ENCODE results near the gene AOPEP.
"Not testable (repeated sequence)": the region's sequence is repeated elsewhere in the genome, so short reads cannot be mapped to it uniquely, and the experiment has no call there.

Gene AOPEP

DNA sequence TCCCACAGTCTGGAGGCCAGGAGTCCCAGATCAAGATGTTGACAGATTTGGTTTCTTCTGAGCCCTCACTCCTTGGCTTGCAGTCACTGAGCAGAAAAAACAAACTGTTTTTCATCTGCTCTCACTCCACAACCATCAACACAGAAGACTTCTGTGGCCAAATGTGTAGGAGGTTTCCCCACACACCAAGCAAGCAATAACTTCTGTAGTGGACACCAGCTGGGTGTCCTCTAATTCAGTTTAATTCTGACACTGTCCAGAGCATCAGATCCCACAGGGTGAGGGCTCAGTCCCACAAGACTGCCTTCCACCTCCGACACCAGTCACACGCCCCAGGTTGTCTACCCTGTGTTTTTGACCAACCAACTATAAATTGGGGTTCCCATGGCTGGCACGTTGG, 209.9 kb downstream of the AOPEP start:
- Histone ChIP-seq H3K9me3 (ENCODE audit: insufficient read depth, low read length) (no peaks in the 10 kb centered on the region), H3K4me1 (ENCODE audit: low read length) (no peaks in the 10 kb centered on the region), H3K79me2 (ENCODE audit: low read length) (no peaks in the 10 kb centered on the region), H3K36me3 (replicated peaks; ENCODE audit: low read depth, low read length) (no peaks in the 10 kb centered on the region), H2AFZ (ENCODE audit: low read depth, low read length) (no peak overlapping the region), H3K9ac (ENCODE audit: low read length) (no peak overlapping the region), H3K27ac (ENCODE audit: low read length) (no peak overlapping the region), H3K27me3 (ENCODE audit: low read depth, low read length) (no peaks in the 10 kb centered on the region), H3K4me2 (ENCODE audit: low read length) (no peak overlapping the region), H3K4me3 (ENCODE audit: low read length) (no peak overlapping the region), H4K20me1 (ENCODE audit: insufficient read depth, low read length) (no peaks in the 10 kb centered on the region)
- no peak for TF ChIP-seq EZH2phosphoT487 (IDR thresholded peaks at IDR 0.05; ENCODE audit: low read depth)
- TF ChIP-seq, protein P1, sequence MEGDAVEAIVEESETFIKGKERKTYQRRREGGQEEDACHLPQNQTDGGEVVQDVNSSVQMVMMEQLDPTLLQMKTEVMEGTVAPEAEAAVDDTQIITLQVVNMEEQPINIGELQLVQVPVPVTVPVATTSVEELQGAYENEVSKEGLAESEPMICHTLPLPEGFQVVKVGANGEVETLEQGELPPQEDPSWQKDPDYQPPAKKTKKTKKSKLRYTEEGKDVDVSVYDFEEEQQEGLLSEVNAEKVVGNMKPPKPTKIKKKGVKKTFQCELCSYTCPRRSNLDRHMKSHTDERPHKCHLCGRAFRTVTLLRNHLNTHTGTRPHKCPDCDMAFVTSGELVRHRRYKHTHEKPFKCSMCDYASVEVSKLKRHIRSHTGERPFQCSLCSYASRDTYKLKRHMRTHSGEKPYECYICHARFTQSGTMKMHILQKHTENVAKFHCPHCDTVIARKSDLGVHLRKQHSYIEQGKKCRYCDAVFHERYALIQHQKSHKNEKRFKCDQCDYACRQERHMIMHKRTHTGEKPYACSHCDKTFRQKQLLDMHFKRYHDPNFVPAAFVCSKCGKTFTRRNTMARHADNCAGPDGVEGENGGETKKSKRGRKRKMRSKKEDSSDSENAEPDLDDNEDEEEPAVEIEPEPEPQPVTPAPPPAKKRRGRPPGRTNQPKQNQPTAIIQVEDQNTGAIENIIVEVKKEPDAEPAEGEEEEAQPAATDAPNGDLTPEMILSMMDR (IDR thresholded peaks at IDR 0.05; ENCODE audit: low read depth, low read length) = no peak

DNA sequence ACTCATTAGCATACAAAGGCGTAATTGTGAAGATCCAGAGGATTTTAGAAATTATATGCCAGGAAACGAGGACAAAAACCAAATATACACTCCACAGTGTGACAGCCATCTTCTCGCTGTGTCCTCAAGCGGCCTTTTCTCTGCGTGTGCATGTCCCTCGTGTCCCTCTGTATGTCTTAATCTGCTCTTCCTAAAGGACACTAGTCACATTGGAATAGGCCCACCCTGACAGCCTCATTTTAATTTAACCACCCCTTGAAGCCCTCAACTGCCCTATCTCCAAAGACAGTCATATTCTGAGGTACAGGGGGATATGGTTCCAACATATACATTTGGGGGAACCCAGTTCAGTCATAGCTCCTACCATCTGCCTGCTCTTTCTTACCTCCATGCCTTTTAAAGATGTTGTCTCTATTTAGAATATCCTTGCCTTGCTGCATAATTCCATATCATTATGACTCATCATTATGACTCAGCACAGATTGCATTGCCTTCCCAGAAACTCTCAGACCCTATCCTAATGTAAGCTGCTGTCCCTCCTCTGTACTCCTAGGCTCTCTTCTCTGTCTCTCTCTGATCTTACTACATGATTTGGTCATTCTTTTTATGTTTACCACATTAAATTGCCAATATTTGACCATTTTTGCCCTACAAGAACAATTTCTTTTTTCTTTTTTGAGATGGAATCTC, 210.9 kb downstream of the AOPEP start:
- no peaks in the 10 kb centered on the region for H3K36me3 ChIP-seq (replicated peaks; ENCODE audit: low read depth, low read length)
- no peaks in the 10 kb centered on the region for H3K9me3 ChIP-seq (ENCODE audit: insufficient read depth, low read length)
- no peak overlapping the region for H3K27ac ChIP-seq (ENCODE audit: low read length)
- TF ChIP-seq, protein P1 (IDR thresholded peaks at IDR 0.05; ENCODE audit: low read depth, low read length) = no peak
- TF ChIP-seq EZH2phosphoT487 (IDR thresholded peaks at IDR 0.05; ENCODE audit: low read depth) = no peak
- no peak overlapping the region for H3K4me3 ChIP-seq (ENCODE audit: low read length)
- no peak overlapping the region for H2AFZ ChIP-seq (ENCODE audit: low read depth, low read length)
- H4K20me1 ChIP-seq (ENCODE audit: insufficient read depth, low read length) = no peaks in the 10 kb centered on the region
- no peak overlapping the region for H3K9ac ChIP-seq (ENCODE audit: low read length)
- H3K27me3 ChIP-seq (ENCODE audit: low read depth, low read length) = no peaks in the 10 kb centered on the region
- no peaks in the 10 kb centered on the region for H3K4me1 ChIP-seq (ENCODE audit: low read length)
- no peak overlapping the region for H3K4me2 ChIP-seq (ENCODE audit: low read length)
- H3K79me2 ChIP-seq (ENCODE audit: low read length) = no peaks in the 10 kb centered on the region

DNA sequence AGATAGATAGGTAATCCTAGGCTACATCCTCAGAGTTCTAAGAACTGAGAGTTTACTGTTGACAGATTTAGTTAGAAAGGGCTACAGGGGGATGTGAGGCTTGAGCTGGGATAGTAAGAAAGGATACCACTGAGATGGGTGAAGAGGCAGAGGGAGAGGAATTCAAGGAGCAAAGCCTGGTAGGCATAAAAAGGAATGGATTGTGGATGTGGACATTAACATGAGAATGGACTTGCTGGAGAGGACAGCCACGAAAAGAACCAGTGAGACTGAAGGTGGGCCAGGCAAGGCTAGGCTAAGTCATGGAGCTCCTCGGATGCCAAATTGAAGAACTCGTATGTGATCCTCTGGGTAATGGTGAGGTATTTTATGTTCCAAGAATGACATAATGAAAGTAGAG, 211.9 kb downstream of the AOPEP start:
- Histone ChIP-seq H4K20me1 (ENCODE audit: insufficient read depth, low read length) (no peaks in the 10 kb centered on the region), H3K4me2 (ENCODE audit: low read length) (no peak overlapping the region), H3K36me3 (replicated peaks; ENCODE audit: low read depth, low read length) (no peaks in the 10 kb centered on the region), H3K27me3 (ENCODE audit: low read depth, low read length) (no peaks in the 10 kb centered on the region), H3K4me3 (ENCODE audit: low read length) (no peak overlapping the region), H3K9me3 (ENCODE audit: insufficient read depth, low read length) (no peaks in the 10 kb centered on the region), H2AFZ (ENCODE audit: low read depth, low read length) (no peak overlapping the region), H3K79me2 (ENCODE audit: low read length) (no peaks in the 10 kb centered on the region), H3K27ac (ENCODE audit: low read length) (no peak overlapping the region), H3K9ac (ENCODE audit: low read length) (no peak overlapping the region), H3K4me1 (ENCODE audit: low read length) (no peaks in the 10 kb centered on the region)
- no peak for TF ChIP-seq EZH2phosphoT487 (IDR thresholded peaks at IDR 0.05; ENCODE audit: low read depth)
- TF ChIP-seq, protein P1 (IDR thresholded peaks at IDR 0.05; ENCODE audit: low read depth, low read length) = no peak

DNA sequence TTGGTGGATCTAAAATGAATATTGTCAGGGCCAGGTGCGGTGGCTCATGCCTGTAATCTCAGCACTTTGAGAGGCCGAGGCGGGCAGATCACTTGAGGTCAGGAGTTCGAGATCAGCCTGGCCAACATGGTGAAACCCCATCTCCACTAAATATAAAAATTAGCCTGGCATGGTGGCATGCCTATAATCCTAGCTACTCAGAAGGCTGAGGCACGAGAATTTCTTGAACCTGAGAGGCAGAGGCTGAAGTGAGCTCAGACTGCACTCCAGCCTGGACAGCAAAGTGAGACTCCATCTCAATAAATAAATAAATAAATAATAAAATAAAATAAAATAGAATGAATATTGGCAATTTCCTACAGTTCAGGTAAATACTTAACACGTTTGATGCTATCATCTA, 213.8 kb downstream of the AOPEP start:
- not testable (repeated sequence) for H3K9ac ChIP-seq (ENCODE audit: low read length); H3K27ac ChIP-seq (ENCODE audit: low read length); H4K20me1 ChIP-seq (ENCODE audit: insufficient read depth, low read length); H3K36me3 ChIP-seq (replicated peaks; ENCODE audit: low read depth, low read length); H3K9me3 ChIP-seq (ENCODE audit: insufficient read depth, low read length); H2AFZ ChIP-seq (ENCODE audit: low read depth, low read length); H3K4me2 ChIP-seq (ENCODE audit: low read length); H3K27me3 ChIP-seq (ENCODE audit: low read depth, low read length); H3K79me2 ChIP-seq (ENCODE audit: low read length); H3K4me1 ChIP-seq (ENCODE audit: low read length); H3K4me3 ChIP-seq (ENCODE audit: low read length)

Measured in OCI-LY3 (cell line).